ENCODE results near the gene ABAT.
"Not testable (repeated sequence)": the region's sequence is repeated elsewhere in the genome, so short reads cannot be mapped to it uniquely, and the experiment has no call there.

ABAT gene

DNA sequence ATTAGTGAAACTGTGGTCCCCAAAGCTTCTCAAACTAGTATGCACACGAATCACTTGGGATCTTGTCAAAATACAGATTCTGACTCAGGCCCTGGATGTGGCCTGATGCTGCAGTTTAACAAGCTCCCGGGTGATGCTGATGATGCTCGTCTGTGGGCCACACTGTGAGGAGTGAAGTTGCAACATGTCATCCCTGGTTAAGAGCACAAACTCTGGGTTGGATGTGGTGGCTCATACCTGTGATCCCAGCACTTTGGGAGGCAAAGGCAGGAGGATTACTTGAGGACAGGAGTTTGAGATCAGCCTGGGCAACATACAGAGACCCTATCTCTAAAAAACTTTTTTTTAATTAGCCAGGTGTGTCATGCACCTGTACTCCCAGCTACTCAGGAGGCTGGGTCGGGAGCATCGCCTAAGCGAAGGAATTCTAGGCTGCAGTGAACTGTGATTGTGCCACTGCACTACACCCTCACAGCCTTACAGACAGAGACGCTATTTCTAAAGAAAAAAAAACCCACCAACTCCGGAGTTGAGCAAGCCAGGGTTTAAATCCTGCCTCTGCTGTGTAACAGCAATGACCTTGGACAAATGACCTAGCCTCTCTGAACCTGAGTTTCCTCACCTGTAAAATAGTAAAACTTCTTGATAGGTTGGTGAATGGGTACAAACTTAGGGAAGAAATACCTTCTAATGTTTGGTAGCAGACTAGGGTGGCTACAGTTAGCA lies 24.4 kb upstream of the ABAT start:
- no peak for DNase-seq

DNA sequence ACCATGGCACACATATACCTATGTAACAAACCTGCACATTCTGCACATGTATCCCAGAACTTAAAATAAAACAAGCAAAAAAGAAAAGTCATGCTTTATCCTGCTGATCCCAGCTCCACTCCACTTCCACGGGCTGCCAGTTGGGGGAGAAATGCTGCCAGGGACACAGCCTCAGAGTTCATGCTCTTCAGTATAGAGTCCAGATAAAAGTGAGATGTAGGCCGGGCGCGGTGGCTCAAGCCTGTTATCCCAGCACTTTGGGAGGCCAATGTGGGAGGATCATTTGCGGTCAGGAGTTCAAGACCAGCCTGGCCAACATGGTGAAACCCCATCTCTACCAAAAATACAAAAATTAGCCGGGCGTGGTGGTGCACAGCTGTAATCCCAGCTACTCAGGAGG lies 22.5 kb upstream of the ABAT start:
- DNase-seq = not testable (repeated sequence)

DNA sequence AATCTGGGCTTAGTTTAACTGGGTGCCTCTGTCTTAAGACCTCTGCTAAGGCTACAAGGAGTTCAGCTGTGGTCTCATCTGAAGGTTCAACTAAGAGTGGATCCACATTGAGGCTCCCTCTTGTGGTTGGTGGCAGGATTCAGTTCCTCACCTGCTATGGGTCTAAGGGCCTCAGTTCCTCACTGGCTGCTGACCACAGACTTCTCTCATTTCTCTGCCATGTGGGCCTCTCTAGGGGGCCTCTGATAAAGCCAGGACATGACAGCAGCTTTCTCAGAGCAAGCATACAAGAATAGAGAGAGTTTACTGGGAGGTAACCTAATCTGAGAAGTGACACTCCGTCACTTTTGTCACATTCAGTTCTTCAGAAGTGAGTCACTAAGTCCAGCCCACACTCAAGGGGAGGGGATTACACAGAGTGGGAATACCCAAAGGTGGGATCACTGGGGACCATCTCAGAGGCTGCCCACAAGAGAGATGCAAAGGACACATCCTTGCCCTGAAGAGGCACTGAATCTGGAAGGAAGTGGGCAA lies 19.2 kb upstream of the ABAT start:
- peak; percentile 46 for DNase-seq

DNA sequence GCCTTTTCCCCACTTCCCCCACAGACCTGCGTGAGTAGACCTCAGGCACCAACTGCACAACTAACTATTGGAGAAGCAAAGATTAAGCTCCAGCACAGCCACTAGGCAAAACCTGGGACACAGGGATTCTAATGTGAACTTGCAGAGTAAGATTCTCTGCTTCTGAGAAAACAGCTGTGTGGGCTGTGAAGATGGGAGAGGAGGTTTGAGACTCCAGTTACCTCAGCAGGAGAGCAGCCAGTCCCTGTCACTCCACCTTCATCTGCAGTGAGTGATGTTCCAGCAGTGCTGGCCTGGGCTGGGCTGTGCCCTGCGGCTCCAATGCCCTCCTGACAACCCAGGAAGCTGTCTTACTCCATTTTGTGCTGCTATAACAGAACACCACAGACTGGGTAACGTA lies 18.0 kb upstream of the ABAT start:
- no peak for DNase-seq

DNA sequence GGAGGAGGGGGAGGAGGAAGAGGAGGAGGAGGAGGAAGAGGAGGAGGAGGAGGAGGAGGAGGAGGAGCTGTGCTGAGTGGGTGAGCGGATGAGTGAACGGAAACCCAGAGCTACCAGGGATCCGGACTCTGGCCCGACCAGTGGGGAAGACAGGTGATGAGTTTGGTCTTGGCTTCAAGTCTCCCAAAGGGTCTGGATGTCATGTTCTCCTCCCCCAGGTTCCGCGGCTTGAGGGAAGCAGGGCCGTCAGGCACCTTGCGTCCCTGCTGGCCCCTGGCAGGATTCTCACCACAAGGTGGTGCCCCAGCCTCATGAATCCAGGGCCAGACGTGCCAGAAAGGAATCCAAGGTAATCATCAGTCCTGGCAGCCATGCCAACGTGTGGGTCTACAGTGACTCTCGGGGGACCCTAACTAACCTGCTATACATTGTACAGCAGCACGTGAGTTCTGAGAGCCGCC lies 13.5 kb upstream of the ABAT start:
- DNase-seq = peak; percentile 43

DNA sequence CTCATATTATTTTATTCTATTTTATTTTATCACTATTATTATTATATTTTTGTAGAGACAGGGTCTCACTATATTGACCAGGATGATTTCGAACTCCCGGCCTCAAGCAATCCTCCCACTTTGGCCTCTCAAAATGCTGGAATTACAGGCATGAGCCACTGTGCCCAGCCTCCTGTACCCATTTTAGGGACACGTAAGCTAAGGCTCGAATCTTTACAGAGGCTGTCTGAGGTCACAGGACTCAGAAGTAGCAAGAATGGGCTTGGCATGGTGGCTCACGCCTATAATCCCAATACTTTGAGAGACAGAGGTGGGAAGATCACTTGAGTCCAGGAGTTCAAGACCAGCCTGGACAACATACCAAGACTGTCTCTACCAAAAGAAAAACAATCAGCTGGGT lies 12.7 kb upstream of the ABAT start:
- DNase-seq = no peak

GRCh38 chr16:8663192-8664089 lies 11.0 kb upstream of the ABAT start:
- DNase-seq = no peak

DNA sequence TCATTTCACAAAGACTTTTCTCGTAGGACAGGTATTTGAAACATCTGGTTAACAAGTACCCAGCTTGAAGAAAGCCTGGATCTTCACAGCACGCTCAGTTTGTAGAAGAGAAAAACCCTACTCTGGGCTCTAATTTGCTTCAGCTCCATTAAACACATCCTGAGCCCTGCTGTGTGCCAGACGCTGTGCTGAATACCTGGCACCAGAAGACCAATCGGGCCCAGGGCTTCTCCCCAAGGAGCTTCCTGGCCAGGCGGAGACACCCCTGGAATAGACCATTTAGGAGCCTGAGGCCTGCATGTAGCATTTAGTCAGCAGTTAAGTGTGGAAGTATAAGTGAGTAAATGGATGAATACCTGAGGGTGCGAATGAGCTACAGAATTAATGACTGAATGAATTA lies 8.9 kb upstream of the ABAT start:
- DNase-seq = no peak

DNA sequence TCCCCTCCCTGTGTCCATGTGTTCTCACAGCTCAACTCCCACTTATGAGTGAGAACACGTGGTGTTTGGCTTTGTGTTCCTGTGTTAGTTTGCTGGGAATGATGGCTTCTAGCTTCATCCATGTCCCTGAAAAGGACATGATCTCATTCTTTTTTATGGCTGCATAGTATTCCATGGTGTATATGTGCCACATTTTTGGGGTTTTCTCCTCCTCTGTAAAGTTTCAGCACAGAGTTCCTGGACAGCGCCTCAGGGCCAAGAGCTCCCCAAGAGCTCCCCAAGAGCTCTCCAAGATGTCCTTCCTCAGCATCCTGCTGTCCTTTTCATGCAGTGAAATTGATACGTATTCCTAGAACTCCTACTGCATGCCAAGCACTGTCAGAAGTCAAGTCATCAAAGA lies 6.9 kb upstream of the ABAT start:
- DNase-seq = no peak

GRCh38 chr16:8668113-8668512 lies 6.3 kb upstream of the ABAT start:
- no peak for DNase-seq

DNA sequence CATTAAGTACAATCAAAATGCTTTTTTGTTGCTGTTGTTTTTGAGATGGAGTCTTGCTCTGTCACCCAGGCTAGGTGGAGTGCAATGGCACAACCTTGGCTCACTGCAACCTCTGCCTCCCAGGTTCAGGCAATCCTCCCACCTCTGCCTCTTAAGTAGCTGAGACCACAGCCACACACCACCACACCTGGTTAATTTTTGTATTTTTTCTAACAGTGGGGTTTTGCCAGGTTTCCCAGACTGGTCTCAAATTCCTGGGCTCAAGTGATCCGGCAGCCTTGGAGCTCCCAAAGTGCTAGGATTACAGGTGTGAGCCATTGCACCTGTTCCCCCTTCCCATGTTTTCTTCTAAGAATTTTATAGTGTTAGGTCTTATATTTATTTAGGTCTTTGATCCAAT lies 4.9 kb upstream of the ABAT start:
- no peak for DNase-seq

- no peak for DNase-seq
These were observed 4.3 kb upstream of the ABAT start for GRCh38 chr16:8670014-8670560.

GRCh38 chr16:8673611-8674412 lies 605 bp upstream of the ABAT start:
- peak; percentile 5 for DNase-seq

- DNase-seq = peak; percentile 42
These were observed 1.1 kb downstream of the ABAT start for GRCh38 chr16:8675183-8676159.

- DNase-seq = no peak
These were observed 1.7 kb downstream of the ABAT start for GRCh38 chr16:8676160-8676547.

DNA sequence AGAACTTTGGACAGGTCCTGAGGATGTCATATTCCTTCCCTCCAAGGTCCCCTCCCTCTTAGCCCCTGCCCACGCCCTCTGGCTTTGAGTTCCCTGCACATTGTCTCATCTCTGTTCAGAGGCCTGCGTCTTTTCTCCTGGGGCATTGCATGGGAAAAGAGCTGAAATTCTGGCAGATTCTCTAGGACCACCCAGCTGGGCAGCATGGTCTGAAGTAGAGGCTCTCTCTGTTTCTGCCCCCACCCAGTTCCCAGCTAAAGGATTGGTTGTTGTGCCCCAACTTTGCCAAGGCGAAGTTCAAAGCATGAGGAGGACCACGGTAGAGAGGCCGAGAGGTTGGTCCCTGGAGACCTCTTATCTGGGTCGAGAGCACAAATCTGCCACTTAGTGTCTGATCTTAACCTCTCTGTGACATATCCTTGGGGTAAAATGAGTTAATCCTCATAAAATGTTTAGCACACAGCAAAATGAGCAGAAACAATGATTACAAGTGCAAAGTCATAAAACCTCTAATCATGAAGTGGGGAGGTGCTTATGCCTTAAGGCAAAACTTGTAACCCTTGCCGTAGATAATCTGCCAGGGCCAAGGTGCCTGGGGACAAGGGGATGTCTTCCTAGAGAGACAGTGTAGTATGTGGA lies 2.4 kb downstream of the ABAT start:
- no peak for DNase-seq

GRCh38 chr16:8677481-8677880 lies 3.1 kb downstream of the ABAT start:
- no peak for DNase-seq

GRCh38 chr16:8678068-8678927 lies 3.9 kb downstream of the ABAT start:
- DNase-seq = no peak

DNA sequence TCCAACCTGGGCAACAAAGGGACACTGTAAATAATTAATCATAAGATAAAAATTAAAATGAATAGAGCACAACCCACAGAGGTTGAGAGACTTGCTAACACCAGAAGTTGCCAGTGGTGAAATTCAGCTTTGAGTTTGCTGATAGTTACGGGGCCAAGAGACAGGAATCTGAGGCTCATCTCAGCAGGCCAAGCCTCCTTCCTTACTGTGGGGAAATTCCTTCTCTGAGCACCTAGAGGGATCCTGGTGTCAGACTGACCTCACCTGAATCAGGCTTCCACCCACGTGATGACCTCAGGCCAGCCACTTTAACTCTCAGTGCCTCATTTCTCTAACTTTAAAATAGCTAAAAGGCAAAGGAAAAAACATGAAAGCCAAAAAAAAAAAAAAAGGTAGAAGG lies 4.7 kb downstream of the ABAT start:
- no peak for DNase-seq
